GM23338 (cell line): ENCODE data around the gene NFIA. TPM values are rescaled to one million over a fixed set of nuclear protein-coding genes. Genes with fewer than 3 reads are reported as not detected.
A peak's percentile ranks its signal among the peaks of the same experiment; 100 is the strongest.

Experiments used
- ATAC-seq: fragments of 200-7000 bp; cut with Tn5 transposase; 3 replicates; pipeline ENCODE4 v1.9.1; 2020
- DNase-seq: peaks from one replicate; pipeline ENCODE4 v3.0.0-alpha.2; 2015; ENCODE audit warnings: low spot score
- H2AFZ ChIP-seq: fragments of 200-600 bp; sonication (generic); 2 replicates; pipeline ENCODE4 v1.8.0; 2016; ENCODE audit warnings: antibody characterized with exemption, mild to moderate bottlenecking, moderate library complexity
- H3F3A ChIP-seq: fragments of 200-600 bp; sonication (generic); replicated peaks from 2 replicates; pipeline ENCODE4 v1.8.0; 2017; ENCODE audit warnings: antibody characterized with exemption, mixed run types, low read depth
- H3K27ac ChIP-seq: fragments of 200-600 bp; sonication (generic); 2 replicates; pipeline ENCODE4 v1.6.1; 2016; ENCODE audit warnings: low read depth
- H3K27me3 ChIP-seq: fragments of 200-600 bp; sonication (generic); 2 replicates; pipeline ENCODE4 v1.8.0; 2016; ENCODE audit warnings: mild to moderate bottlenecking, mixed run types, moderate library complexity; ENCODE audit not compliant: insufficient read depth
- H3K36me3 ChIP-seq: fragments of 200-600 bp; sonication (generic); 2 replicates; pipeline ENCODE4 v1.8.0; 2016; ENCODE audit warnings: mild to moderate bottlenecking; ENCODE audit not compliant: insufficient read depth
- H3K4me1 ChIP-seq: fragments of 200-600 bp; sonication (generic); 2 replicates; pipeline ENCODE4 v1.8.0; 2016; ENCODE audit warnings: mild to moderate bottlenecking, moderate library complexity; ENCODE audit not compliant: insufficient read depth
- H3K4me2 ChIP-seq: fragments of 200-600 bp; sonication (generic); 2 replicates; pipeline ENCODE4 v1.7.1; 2017; ENCODE audit warnings: mixed run types
- H3K4me3 ChIP-seq: fragments of 200-600 bp; sonication (generic); 2 replicates; pipeline ENCODE4 v1.6.1; 2016; ENCODE audit warnings: mixed run types
- H3K79me2 ChIP-seq: fragments of 200-600 bp; sonication (generic); replicated peaks from 2 replicates; pipeline ENCODE4 v1.8.0; 2017; ENCODE audit warnings: mild to moderate bottlenecking; ENCODE audit not compliant: insufficient read depth
- H3K9me2 ChIP-seq: fragments of 200-600 bp; sonication (generic); 2 replicates; pipeline ENCODE4 v1.8.0; 2017; ENCODE audit not compliant: insufficient read depth
- H4K20me1 ChIP-seq: fragments of 200-600 bp; sonication (generic); replicated peaks from 2 replicates; pipeline ENCODE4 v1.8.0; 2017; ENCODE audit warnings: mild to moderate bottlenecking; ENCODE audit not compliant: insufficient read depth
- H3K27ac Mint-ChIP-seq: 2 replicates; pipeline ENCODE4 v1.8.0; 2020; ENCODE audit warnings: inconsistent platforms, mild to moderate bottlenecking, moderate library complexity, mixed read lengths
- H3K27me3 Mint-ChIP-seq: 3 replicates; pipeline ENCODE4 v1.8.0; 2022; ENCODE audit warnings: low read depth, mild to moderate bottlenecking, moderate library complexity, mixed read lengths, inconsistent platforms; ENCODE audit not compliant: insufficient read depth, poor library complexity
- H3K36me3 Mint-ChIP-seq: 3 replicates; pipeline ENCODE4 v1.8.0; 2021; ENCODE audit warnings: low read depth, mild to moderate bottlenecking, inconsistent platforms, moderate library complexity, mixed read lengths
- H3K4me1 Mint-ChIP-seq: 3 replicates; pipeline ENCODE4 v1.8.0; 2020; ENCODE audit warnings: mild to moderate bottlenecking, inconsistent platforms, mixed read lengths
- H3K4me3 Mint-ChIP-seq: 3 replicates; pipeline ENCODE4 v1.8.0; 2021; ENCODE audit warnings: moderate library complexity, mild to moderate bottlenecking, inconsistent platforms, mixed read lengths
- H3K9me3 Mint-ChIP-seq: 3 replicates; pipeline ENCODE4 v1.8.0; 2020; ENCODE audit warnings: moderate library complexity, mild to moderate bottlenecking, inconsistent platforms, mixed read lengths
- CREB1 ChIP-seq: fragments of 250-450 bp; sonication (Bioruptor Pico); IDR thresholded peaks from 2 replicates; pipeline ENCODE4 v1.5.0; 2020; ENCODE audit warnings: low read depth, mild to moderate bottlenecking, moderate library complexity
- JUNB ChIP-seq: IDR thresholded peaks from one replicate; pipeline ENCODE4 v1.6.1; 2016; ENCODE audit warnings: antibody characterized with exemption; ENCODE audit not compliant: unreplicated experiment
- REST ChIP-seq: IDR thresholded peaks from one replicate; pipeline ENCODE4 v1.6.1; 2018; ENCODE audit warnings: antibody characterized with exemption; ENCODE audit not compliant: unreplicated experiment
- ZNF462 ChIP-seq: fragments of 250-450 bp; sonication (Bioruptor Pico); IDR thresholded peaks from 2 replicates; pipeline ENCODE4 v1.5.0; 2020; ENCODE audit warnings: mild to moderate bottlenecking, moderate library complexity
- polyA plus RNA-seq: library from polyadenylated mRNA; unstranded; fragments of >200 nt; fragmentation: Nextera tagmentation; extraction: Ambion mirVana; gene quantifications from 2 replicates; pipeline ENCODE4 v1.2.1, GENCODE V29; 2016
- total RNA-seq: library from RNA; depleted of rRNA; stranded (reverse); fragments of >200 nt; shearing (Covaris generic); gene quantifications from 2 replicates; pipeline ENCODE4 v1.2.3, GENCODE V29; 2014

The NFIA gene
- total and polyA plus RNA-seq, 2 experiments from 2014 or later = 0.97 to 2.3 TPM

- no peaks in the 10 kb centered on the region for H3K9me2 ChIP-seq
- H4K20me1 ChIP-seq = no peaks in the 10 kb centered on the region
- H3K27me3 ChIP-seq = no peaks in the 10 kb centered on the region
- Mint-ChIP-seq H3K27ac (no peak overlapping the region), H3K27me3 (no peaks in the 10 kb centered on the region), H3K36me3 (no peaks in the 10 kb centered on the region), H3K4me1 (no peaks in the 10 kb centered on the region), H3K4me3 (no peak overlapping the region), H3K9me3 (no peaks in the 10 kb centered on the region)
- no peaks in the 10 kb centered on the region for H3K79me2 ChIP-seq
- no peaks in the 10 kb centered on the region for H3F3A ChIP-seq
- DNase-seq (no peak), ATAC-seq (no peak)
- TF ChIP-seq CREB1 (CRISPR knock-in tag) = no peak
- TF ChIP-seq ZNF462 (CRISPR knock-in tag) = no peak
- no peaks in the 10 kb centered on the region for H3K36me3 ChIP-seq
- H3K4me1 ChIP-seq = no peaks in the 10 kb centered on the region
- H3K4me3 ChIP-seq = no peak overlapping the region
- H2AFZ ChIP-seq = no peak overlapping the region
- H3K4me2 ChIP-seq = no peak overlapping the region
- H3K27ac ChIP-seq = no peak overlapping the region
Observed at GRCh38 chr1:61100578-61100977, 18.2 kb downstream of the NFIA start.

- Histone ChIP-seq H4K20me1 (no peaks in the 10 kb centered on the region), H3K9me2 (no peaks in the 10 kb centered on the region), H3K79me2 (no peaks in the 10 kb centered on the region), H3K27ac (no peak overlapping the region), H3K27me3 (no peaks in the 10 kb centered on the region), H3K4me1 (no peaks in the 10 kb centered on the region), H3K4me3 (no peak overlapping the region), H3F3A (no peaks in the 10 kb centered on the region), H2AFZ (no peak overlapping the region), H3K36me3 (no peaks in the 10 kb centered on the region), H3K4me2 (no peak overlapping the region)
- Mint-ChIP-seq H3K27ac (0 out of 2 replicates have a peak overlapping the region, but pooled peaks have one; percentile 9), H3K36me3 (no peaks in the 10 kb centered on the region), H3K4me1 (no peaks in the 10 kb centered on the region), H3K27me3 (no peaks in the 10 kb centered on the region), H3K9me3 (no peaks in the 10 kb centered on the region), H3K4me3 (no peak overlapping the region)
- DNase-seq = peak; percentile 8
- ATAC-seq = no peak
- no peak for TF ChIP-seq JUNB
- TF ChIP-seq REST = no peak
Observed at GRCh38 chr1:61101536-61101935, 19.2 kb downstream of the NFIA start.
